Neural cell (in vitro differentiated cells): Measurements from ENCODE around the gene FER1L5. TPM values are rescaled to one million over a fixed set of nuclear protein-coding genes. Genes with fewer than 3 reads are reported as not detected.

ENCODE experiments used
- H2AFZ ChIP-seq: fragments of 200-600, 300-800 bp; sonication (generic), shearing (Covaris generic); 2 replicates; pipeline ENCODE4 v1.6.0; 2014; ENCODE audit warnings: low read depth, mild to moderate bottlenecking, antibody characterized with exemption, low read length, moderate library complexity
- H3F3A ChIP-seq: fragments of 200-600 bp; shearing (Covaris generic); 2 replicates; pipeline ENCODE4 v1.6.1; 2016; ENCODE audit warnings: mild to moderate bottlenecking, moderate library complexity, mixed read lengths, antibody characterized with exemption, low read length; ENCODE audit not compliant: insufficient read depth, poor library complexity, severe bottlenecking
- H3K27ac ChIP-seq: fragments of 200-600, 300-800 bp; sonication (generic), shearing (Covaris generic); 2 replicates; pipeline ENCODE4 v1.5.1; 2014; ENCODE audit warnings: mild to moderate bottlenecking, low read length, moderate library complexity
- H3K27me3 ChIP-seq: fragments of 300-800, 200-600 bp; sonication (generic), shearing (Covaris generic); 2 replicates; pipeline ENCODE4 v1.6.0; 2014; ENCODE audit warnings: mild to moderate bottlenecking, low read depth, low read length, moderate library complexity; ENCODE audit not compliant: insufficient read depth
- H3K36me3 ChIP-seq: fragments of 300-800, 200-600 bp; sonication (generic), shearing (Covaris generic); 2 replicates; pipeline ENCODE4 v1.5.1; 2014; ENCODE audit warnings: mild to moderate bottlenecking, antibody characterized with exemption, low read length, moderate library complexity; ENCODE audit not compliant: insufficient read depth
- H3K4me2 ChIP-seq: fragments of 300-800, 200-600 bp; sonication (generic), shearing (Covaris generic); 2 replicates; pipeline ENCODE4 v1.6.0; 2014; ENCODE audit warnings: mild to moderate bottlenecking, low read length
- H3K4me3 ChIP-seq: fragments of 300-800, 200-600 bp; sonication (generic), shearing (Covaris generic); 2 replicates; pipeline ENCODE4 v1.5.1; 2014; ENCODE audit warnings: mild to moderate bottlenecking, low read length, moderate library complexity
- H3K79me2 ChIP-seq: fragments of 200-600 bp; shearing (Covaris generic); replicated peaks from 2 replicates; pipeline ENCODE4 v1.6.0; 2014; ENCODE audit warnings: mild to moderate bottlenecking, low read length, moderate library complexity; ENCODE audit not compliant: insufficient read depth
- H3K9ac ChIP-seq: fragments of 300-800, 200-600 bp; sonication (generic), shearing (Covaris generic); 2 replicates; pipeline ENCODE4 v1.6.1; 2016; ENCODE audit warnings: mild to moderate bottlenecking, low read length, mixed read lengths
- H3K9me2 ChIP-seq: fragments of 200-600 bp; shearing (Covaris generic); 2 replicates; pipeline ENCODE4 v1.6.1; 2016; ENCODE audit warnings: mild to moderate bottlenecking, low read length, mixed read lengths; ENCODE audit not compliant: insufficient read depth
- H3K9me3 ChIP-seq: fragments of 200-600, 300-800 bp; sonication (generic), shearing (Covaris generic); 2 replicates; pipeline ENCODE4 v1.6.1; 2016; ENCODE audit warnings: mild to moderate bottlenecking, mixed run types, low read length, moderate library complexity, mixed read lengths
- H4K20me1 ChIP-seq: fragments of 200-600 bp; shearing (Covaris generic); 2 replicates; pipeline ENCODE4 v1.6.1; 2016; ENCODE audit warnings: mild to moderate bottlenecking, mixed run types; ENCODE audit not compliant: insufficient read depth
- EP300 ChIP-seq: fragments of 450-650 bp; conservative IDR thresholded peaks from 2 replicates; pipeline ENCODE4 v1.6.1; 2014; ENCODE audit warnings: antibody characterized with exemption, mild to moderate bottlenecking, moderate library complexity; ENCODE audit not compliant: poor library complexity, severe bottlenecking
- EZH2 ChIP-seq: fragments of 200-600, 300-800 bp; shearing (Covaris generic), sonication (generic); IDR thresholded peaks from 2 replicates; pipeline ENCODE4 v1.6.1; 2014; ENCODE audit warnings: antibody characterized with exemption, low read length, borderline replicate concordance, mild to moderate bottlenecking; ENCODE audit not compliant: insufficient read depth, poor library complexity, severe bottlenecking
- MXI1 ChIP-seq: fragments of 450-650 bp; conservative IDR thresholded peaks from 2 replicates; pipeline ENCODE4 v1.6.1; 2014; ENCODE audit warnings: antibody characterized with exemption, mild to moderate bottlenecking; ENCODE audit not compliant: poor library complexity, severe bottlenecking
- POLR2AphosphoS5 ChIP-seq: IDR thresholded peaks from 2 replicates; pipeline ENCODE4 v1.6.1; 2012
- RAD21 ChIP-seq: fragments of 450-650 bp; conservative IDR thresholded peaks from 2 replicates; pipeline ENCODE4 v1.6.1; 2014; ENCODE audit warnings: antibody characterized with exemption, mild to moderate bottlenecking, moderate library complexity
- SMC3 ChIP-seq: fragments of 450-650 bp; conservative IDR thresholded peaks from 2 replicates; pipeline ENCODE4 v1.6.1; 2014; ENCODE audit warnings: antibody characterized with exemption, mild to moderate bottlenecking, moderate library complexity; ENCODE audit not compliant: poor library complexity
- TAF1 ChIP-seq: IDR thresholded peaks from 2 replicates; pipeline ENCODE4 v1.6.1; 2012; ENCODE audit warnings: low read depth
- polyA plus RNA-seq: library from polyadenylated mRNA; depleted of rRNA; stranded (reverse); fragments of >200 nt; gene quantifications from 2 replicates; pipeline ENCODE4 v1.2.3, GENCODE V29; 2014
- TF ChIP-seq, protein P1 (sequence below): fragments of 450-650 bp; IDR thresholded peaks from 2 replicates; pipeline ENCODE4 v1.5.1; 2014; ENCODE audit warnings: antibody characterized with exemption, mild to moderate bottlenecking, moderate library complexity; ENCODE audit not compliant: poor library complexity, severe bottlenecking
- TF ChIP-seq, protein P2 (sequence below): IDR thresholded peaks from 2 replicates; pipeline ENCODE4 v1.6.1; 2012; ENCODE audit warnings: borderline replicate concordance

Gene FER1L5
- polyA plus RNA-seq, 1 donor from 2014 or later, result 0.28 TPM

DNA sequence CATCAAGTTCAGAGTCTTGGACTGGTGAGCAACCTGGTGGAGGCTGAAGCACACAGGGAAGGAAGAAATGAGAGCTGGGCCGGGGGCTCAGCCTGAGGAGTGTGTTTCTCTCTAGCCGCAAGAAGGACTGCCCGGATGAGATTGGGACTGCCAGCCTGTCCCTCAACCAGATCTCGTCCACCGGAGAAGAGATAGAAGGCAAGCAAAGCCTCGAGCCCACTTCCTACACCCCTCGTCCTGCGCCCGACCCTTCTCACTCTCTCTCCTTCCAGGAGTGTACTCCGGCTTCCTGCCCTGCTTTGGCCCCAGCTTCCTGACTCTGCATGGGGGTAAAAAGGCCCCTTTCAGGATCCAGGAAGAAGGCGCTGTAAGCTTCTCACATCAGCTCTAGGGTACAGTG, 26.2 kb downstream of the FER1L5 start:
- Histone ChIP-seq H3K9ac (no peak overlapping the region), H3K4me3 (no peak overlapping the region), H2AFZ (no peak overlapping the region), H3K79me2 (no peaks in the 10 kb centered on the region), H3K9me3 (no peaks in the 10 kb centered on the region), H3K4me2 (no peak overlapping the region), H3F3A (no peaks in the 10 kb centered on the region), H4K20me1 (no peaks in the 10 kb centered on the region), H3K27ac (no peak overlapping the region), H3K9me2 (no peaks in the 10 kb centered on the region), H3K27me3 (no peaks in the 10 kb centered on the region), H3K36me3 (no peaks in the 10 kb centered on the region)
- TF ChIP-seq, protein P1, sequence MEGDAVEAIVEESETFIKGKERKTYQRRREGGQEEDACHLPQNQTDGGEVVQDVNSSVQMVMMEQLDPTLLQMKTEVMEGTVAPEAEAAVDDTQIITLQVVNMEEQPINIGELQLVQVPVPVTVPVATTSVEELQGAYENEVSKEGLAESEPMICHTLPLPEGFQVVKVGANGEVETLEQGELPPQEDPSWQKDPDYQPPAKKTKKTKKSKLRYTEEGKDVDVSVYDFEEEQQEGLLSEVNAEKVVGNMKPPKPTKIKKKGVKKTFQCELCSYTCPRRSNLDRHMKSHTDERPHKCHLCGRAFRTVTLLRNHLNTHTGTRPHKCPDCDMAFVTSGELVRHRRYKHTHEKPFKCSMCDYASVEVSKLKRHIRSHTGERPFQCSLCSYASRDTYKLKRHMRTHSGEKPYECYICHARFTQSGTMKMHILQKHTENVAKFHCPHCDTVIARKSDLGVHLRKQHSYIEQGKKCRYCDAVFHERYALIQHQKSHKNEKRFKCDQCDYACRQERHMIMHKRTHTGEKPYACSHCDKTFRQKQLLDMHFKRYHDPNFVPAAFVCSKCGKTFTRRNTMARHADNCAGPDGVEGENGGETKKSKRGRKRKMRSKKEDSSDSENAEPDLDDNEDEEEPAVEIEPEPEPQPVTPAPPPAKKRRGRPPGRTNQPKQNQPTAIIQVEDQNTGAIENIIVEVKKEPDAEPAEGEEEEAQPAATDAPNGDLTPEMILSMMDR, result no peak
- TF ChIP-seq POLR2AphosphoS5 (no peak), TAF1 (no peak), EP300 (no peak), EZH2 (no peak), MXI1 (no peak), SMC3 (no peak), RAD21 (no peak)
- TF ChIP-seq, protein P2, sequence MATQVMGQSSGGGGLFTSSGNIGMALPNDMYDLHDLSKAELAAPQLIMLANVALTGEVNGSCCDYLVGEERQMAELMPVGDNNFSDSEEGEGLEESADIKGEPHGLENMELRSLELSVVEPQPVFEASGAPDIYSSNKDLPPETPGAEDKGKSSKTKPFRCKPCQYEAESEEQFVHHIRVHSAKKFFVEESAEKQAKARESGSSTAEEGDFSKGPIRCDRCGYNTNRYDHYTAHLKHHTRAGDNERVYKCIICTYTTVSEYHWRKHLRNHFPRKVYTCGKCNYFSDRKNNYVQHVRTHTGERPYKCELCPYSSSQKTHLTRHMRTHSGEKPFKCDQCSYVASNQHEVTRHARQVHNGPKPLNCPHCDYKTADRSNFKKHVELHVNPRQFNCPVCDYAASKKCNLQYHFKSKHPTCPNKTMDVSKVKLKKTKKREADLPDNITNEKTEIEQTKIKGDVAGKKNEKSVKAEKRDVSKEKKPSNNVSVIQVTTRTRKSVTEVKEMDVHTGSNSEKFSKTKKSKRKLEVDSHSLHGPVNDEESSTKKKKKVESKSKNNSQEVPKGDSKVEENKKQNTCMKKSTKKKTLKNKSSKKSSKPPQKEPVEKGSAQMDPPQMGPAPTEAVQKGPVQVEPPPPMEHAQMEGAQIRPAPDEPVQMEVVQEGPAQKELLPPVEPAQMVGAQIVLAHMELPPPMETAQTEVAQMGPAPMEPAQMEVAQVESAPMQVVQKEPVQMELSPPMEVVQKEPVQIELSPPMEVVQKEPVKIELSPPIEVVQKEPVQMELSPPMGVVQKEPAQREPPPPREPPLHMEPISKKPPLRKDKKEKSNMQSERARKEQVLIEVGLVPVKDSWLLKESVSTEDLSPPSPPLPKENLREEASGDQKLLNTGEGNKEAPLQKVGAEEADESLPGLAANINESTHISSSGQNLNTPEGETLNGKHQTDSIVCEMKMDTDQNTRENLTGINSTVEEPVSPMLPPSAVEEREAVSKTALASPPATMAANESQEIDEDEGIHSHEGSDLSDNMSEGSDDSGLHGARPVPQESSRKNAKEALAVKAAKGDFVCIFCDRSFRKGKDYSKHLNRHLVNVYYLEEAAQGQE, result no peak

DNA sequence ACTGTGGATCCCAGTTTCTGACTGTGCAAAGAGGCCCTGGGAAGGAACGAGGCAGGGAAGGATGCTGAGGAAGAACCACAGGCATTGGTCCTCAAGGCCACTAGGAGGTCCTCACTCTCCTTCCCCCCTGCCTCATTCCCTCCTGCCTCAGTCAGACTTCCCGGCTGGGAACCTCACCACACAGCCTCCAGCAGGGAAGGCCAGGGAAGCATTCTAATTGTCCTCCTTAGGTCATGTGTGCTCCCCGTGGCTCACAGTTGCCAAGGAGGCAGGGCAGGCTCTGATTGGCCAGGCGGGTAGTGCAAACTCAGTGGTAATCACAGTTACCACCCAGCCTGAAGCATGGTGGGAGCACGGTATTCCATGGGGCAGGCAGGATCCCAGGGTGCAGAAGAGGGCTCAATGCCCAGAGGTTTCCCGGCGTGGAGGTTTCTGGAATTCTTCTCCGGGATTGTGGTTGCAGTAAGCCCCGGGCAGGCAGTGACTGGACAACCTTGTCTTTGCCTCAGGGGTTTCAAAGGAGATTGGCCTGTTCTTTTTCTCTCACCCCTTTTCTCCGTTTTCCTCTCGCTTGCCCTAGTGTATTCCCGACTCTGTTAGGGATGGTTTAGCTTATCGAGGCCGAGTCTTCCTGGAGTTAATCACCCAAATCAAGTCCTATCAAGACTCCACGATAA, 27.1 kb downstream of the FER1L5 start:
- H3K4me2 ChIP-seq, result no peak overlapping the region
- H3K9ac ChIP-seq, result no peak overlapping the region
- H3K9me3 ChIP-seq, result no peaks in the 10 kb centered on the region
- no peaks in the 10 kb centered on the region for H3F3A ChIP-seq
- H2AFZ ChIP-seq, result no peak overlapping the region
- no peaks in the 10 kb centered on the region for H3K27me3 ChIP-seq
- H3K27ac ChIP-seq, result no peak overlapping the region
- no peak for TF ChIP-seq EP300
- no peak for TF ChIP-seq RAD21
- no peak for TF ChIP-seq SMC3
- TF ChIP-seq TAF1, result no peak
- TF ChIP-seq EZH2, result no peak
- TF ChIP-seq MXI1, result no peak
- TF ChIP-seq, protein P1, result no peak
- TF ChIP-seq, protein P2, result no peak
- no peak for TF ChIP-seq POLR2AphosphoS5
- H3K9me2 ChIP-seq, result no peaks in the 10 kb centered on the region
- H3K36me3 ChIP-seq, result no peaks in the 10 kb centered on the region
- H4K20me1 ChIP-seq, result no peaks in the 10 kb centered on the region
- H3K79me2 ChIP-seq, result no peaks in the 10 kb centered on the region
- H3K4me3 ChIP-seq, result no peak overlapping the region
